Uterus (tissue), 4 donors: ENCODE measurements around the gene TDRD10. TPM values are rescaled to one million over a fixed set of nuclear protein-coding genes. Genes with fewer than 3 reads are reported as not detected.

Experiments
- DNase-seq, 2 donors: peaks; one replicate each; pipeline ENCODE4 v3.0.0-alpha.2; 2019 to 2020
- H3K27ac ChIP-seq, 2 donors: fragments of 200-600 bp; sonication (generic); 1 replicate in 1 of 2; 2 replicates in 1 of 2; pipeline ENCODE4 v1.5.1; 2016 to 2018
- H3K27me3 ChIP-seq, 2 donors: fragments of 200-600 bp; sonication (generic); one replicate each; pipeline ENCODE4 v1.5.1; 2018 to 2019; ENCODE audit warnings: control low read depth in 1 of 2
- H3K36me3 ChIP-seq, 2 donors: fragments of 200-600 bp; sonication (generic); one replicate each; pipeline ENCODE4 v1.5.1; 2019; ENCODE audit warnings: control low read depth in 1 of 2
- H3K4me1 ChIP-seq, 2 donors: fragments of 200-600 bp; sonication (generic); one replicate each; pipeline ENCODE4 v1.5.1; 2018 to 2019; ENCODE audit warnings: control low read depth in 1 of 2
- H3K4me3 ChIP-seq, 2 donors: fragments of 200-600 bp; sonication (generic); 1 replicate in 1 of 2; 2 replicates in 1 of 2; pipeline ENCODE4 v1.5.1; 2018 to 2019; ENCODE audit warnings: mild to moderate bottlenecking in 1 of 2
- H3K9me3 ChIP-seq, 2 donors: fragments of 200-600 bp; sonication (generic); one replicate each; pipeline ENCODE4 v1.5.1; 2019; ENCODE audit warnings: control low read depth in 1 of 2
- CTCF ChIP-seq, 4 experiments: fragments of 200-600 bp in 2 of 4; fragments of 450-650 bp in 2 of 4; sonication (generic) in 2 of 4; IDR thresholded peaks; one replicate each; pipeline ENCODE4 v1.5.1; 2016 to 2019; ENCODE audit warnings: antibody characterized with exemption in 4 of 4, mild to moderate bottlenecking in 2 of 4, moderate library complexity in 1 of 4
- POLR2A ChIP-seq, 2 donors: fragments of 450-650 bp; IDR thresholded peaks; one replicate each; pipeline ENCODE4 v1.6.1; 2016; ENCODE audit warnings: antibody characterized with exemption in 2 of 2, mild to moderate bottlenecking in 1 of 2, moderate library complexity in 1 of 2
- intact Hi-C: fragments of 100-400 bp; cut with DNase I; formaldehyde crosslinking; loops from one replicate; pipeline ENCODE4 v1.15.1; 2023; ENCODE audit warnings: low total_unique reads
- total RNA-seq, 4 donors: library from RNA; depleted of rRNA in 3 of 4; stranded (reverse); fragments of >200 nt in 3 of 4; gene quantifications; one replicate each; pipeline versions ENCODE4 v1.1.0 to v1.2.4, GENCODE V29; 2014 to 2023
- donor health status: DM: yes; HTN: yes; CAD: no.

TDRD10 gene
- total RNA-seq, 4 donors from 2014 or later = 1.3 to 19.7 (median 6.9) TPM

GRCh38 chr1:154595621-154596020 lies 93.6 kb downstream of the TDRD10 start:
- H3K27ac ChIP-seq = no peak overlapping the region
- no peaks in the 10 kb centered on the region for H3K27me3 ChIP-seq
- H3K4me3 ChIP-seq = no peak overlapping the region
- no peak for DNase-seq
- no peak for TF ChIP-seq POLR2A (IDR thresholded peaks at IDR 0.05)
- no peak for TF ChIP-seq CTCF (IDR thresholded peaks at IDR 0.05)
- no peaks in the 10 kb centered on the region for H3K36me3 ChIP-seq
- H3K9me3 ChIP-seq = no peaks in the 10 kb centered on the region
- H3K4me1 ChIP-seq = peaks cover 0 to 6% of the 10 kb centered on the region in 2 donors
- intact Hi-C loops = no loop called here

Other genes with a start within 250 kb of the TDRD10 start
- 10 to 100 TPM; 50.5 to 78.8 (median 69.4) TPM for gene HAX1, start 229.6 kb upstream of the TDRD10 start, total RNA-seq
- gene AQP10, start 181.1 kb upstream of the TDRD10 start, total RNA-seq = not detected
- 100 to 1,000 TPM in 2 of 4 donors, 10 to 100 TPM in 2; 75.9 to 150 (median 102) TPM for gene ATP8B2, start 176.7 kb upstream of the TDRD10 start, total RNA-seq
- gene IL6R, start 96.9 kb upstream of the TDRD10 start, total RNA-seq = 10 to 100 TPM in 3 of 4 donors, 1 to 10 TPM in 1; 9.7 to 28.2 (median 17.1) TPM
- 10 to 100 TPM; 14.6 to 44.5 (median 27.2) TPM for gene SHE, start 193 bp downstream of the TDRD10 start, total RNA-seq
- gene UBE2Q1, start 56.4 kb downstream of the TDRD10 start, total RNA-seq = 10 to 100 TPM in 3 of 4 donors, 1 to 10 TPM in 1; 5.4 to 69.7 (median 28.4) TPM
- 1 to 10 TPM in 1 of 4 donors, not detected in 3; 1.1 TPM for gene CHRNB2, start 65.6 kb downstream of the TDRD10 start, total RNA-seq
- 100 to 1,000 TPM in 3 of 4 donors, 10 to 100 TPM in 1; 50.9 to 212 (median 101) TPM for gene ADAR, start 106.0 kb downstream of the TDRD10 start, total RNA-seq